IMR-90 (cell line): ENCODE measurements around the gene C3orf52. TPM values are rescaled to one million over a fixed set of nuclear protein-coding genes. Genes with fewer than 3 reads are reported as not detected.

Experiments
- ATAC-seq: fragments of 200-7000 bp; cut with Tn5 transposase; 2 replicates; pipeline ENCODE4 v1.9.1; 2020; ENCODE audit warnings: low read depth, mild to moderate bottlenecking, moderate library complexity
- BruUV-seq: library from RNA; stranded (reverse); fragments of 400-500 nt; replicated peaks from 2 replicates; lab custom pipeline; 2021; lab: Mats Ljungman, UMichigan
- CTCF ChIA-PET: fragments of 300-600 bp; formaldehyde crosslinking; extraction: SDS; loops from one replicate; lab custom pipeline; 2021; ENCODE audit warnings: antibody characterized with exemption; lab: Yijun Ruan, JAX
- POLR2A ChIA-PET: fragments of 300-600 bp; sonication (Branson Sonifier 250); formaldehyde crosslinking; loops from one replicate; lab custom pipeline; 2022; ENCODE audit warnings: antibody characterized with exemption; ENCODE audit not compliant: unreplicated experiment; lab: Charles Lee
- DNase-seq: peaks from one replicate; pipeline ENCODE4 v3.0.0; 2013
- H2AFZ ChIP-seq: replicated peaks from 2 replicates; pipeline ENCODE3; 2013; ENCODE audit warnings: low read length, mild to moderate bottlenecking; ENCODE audit not compliant: poor library complexity
- H2AK5ac ChIP-seq: 2 replicates; pipeline ENCODE4 v1.6.1; 2013; ENCODE audit warnings: low read depth, low read length, inconsistent platforms
- H2AK9ac ChIP-seq: replicated peaks from 2 replicates; pipeline ENCODE3; 2013; ENCODE audit warnings: mild to moderate bottlenecking, low read depth, low read length, moderate library complexity; ENCODE audit not compliant: poor library complexity
- H2BK120ac ChIP-seq: 2 replicates; pipeline ENCODE4 v1.6.1; 2013; ENCODE audit warnings: low read depth, low read length, inconsistent platforms
- H2BK15ac ChIP-seq: 3 replicates; pipeline ENCODE4 v1.6.1; 2013; ENCODE audit warnings: low read depth, low read length, inconsistent platforms
- H2BK20ac ChIP-seq: 2 replicates; pipeline ENCODE4 v1.6.1; 2013; ENCODE audit warnings: low read depth, mild to moderate bottlenecking, inconsistent platforms, low read length, moderate library complexity
- H2BK5ac ChIP-seq: 2 replicates; pipeline ENCODE4 v1.6.1; 2013; ENCODE audit warnings: mild to moderate bottlenecking, low read depth, low read length, inconsistent platforms; ENCODE audit not compliant: poor library complexity, severe bottlenecking
- H3K14ac ChIP-seq: replicated peaks from 2 replicates; pipeline ENCODE4 v1.6.1; 2013; ENCODE audit warnings: low read depth, low read length, inconsistent platforms
- H3K18ac ChIP-seq: 2 replicates; pipeline ENCODE4 v1.6.1; 2013; ENCODE audit warnings: low read depth, low read length, control low read depth
- H3K23ac ChIP-seq: 2 replicates; pipeline ENCODE4 v1.6.1; 2013; ENCODE audit warnings: low read depth, low read length, inconsistent platforms
- H3K27ac ChIP-seq: 2 replicates; pipeline ENCODE4 v1.5.1; 2013; ENCODE audit warnings: mild to moderate bottlenecking, control low read depth, low read length; ENCODE audit not compliant: insufficient read depth
- H3K27me3 ChIP-seq: 2 replicates; pipeline ENCODE4 v1.6.1; 2013; ENCODE audit warnings: low read length; ENCODE audit not compliant: control insufficient read depth, insufficient read depth
- H3K36me3 ChIP-seq: 2 replicates; pipeline ENCODE4 v1.6.1; 2013; ENCODE audit warnings: low read length, mixed read lengths; ENCODE audit not compliant: control insufficient read depth, insufficient read depth
- H3K4ac ChIP-seq: 2 replicates; pipeline ENCODE4 v1.6.1; 2013; ENCODE audit warnings: low read depth, low read length, inconsistent platforms
- H3K4me1 ChIP-seq: 2 replicates; pipeline ENCODE4 v1.6.1; 2013; ENCODE audit warnings: low read length, mixed read lengths; ENCODE audit not compliant: control insufficient read depth, insufficient read depth
- H3K4me2 ChIP-seq: 2 replicates; pipeline ENCODE4 v1.6.1; 2013; ENCODE audit warnings: low read depth, mild to moderate bottlenecking, control low read depth, low read length, moderate library complexity
- H3K4me3 ChIP-seq: 2 replicates; pipeline ENCODE4 v1.5.1; 2013; ENCODE audit warnings: low read depth, mild to moderate bottlenecking, control low read depth, low read length, moderate library complexity; ENCODE audit not compliant: insufficient read depth
- H3K56ac ChIP-seq: 2 replicates; pipeline ENCODE4 v1.6.1; 2013; ENCODE audit warnings: low read length, inconsistent platforms; ENCODE audit not compliant: insufficient read depth; ENCODE audit errors: extremely low read depth
- H3K79me1 ChIP-seq, 2 experiments: 2 replicates each; pipeline ENCODE4 v1.6.1; 2013; ENCODE audit warnings: low read length in 2 of 2, inconsistent platforms in 1 of 2, low read depth in 1 of 2
- H3K9ac ChIP-seq: 2 replicates; pipeline ENCODE4 v1.6.1; 2013; ENCODE audit warnings: low read depth, low read length, control low read depth
- H3K9me1 ChIP-seq: 2 replicates; pipeline ENCODE4 v1.6.1; 2013; ENCODE audit warnings: low read length, inconsistent platforms; ENCODE audit not compliant: insufficient read depth
- H3K9me3 ChIP-seq: 2 replicates; pipeline ENCODE4 v1.6.1; 2013; ENCODE audit warnings: low read length; ENCODE audit not compliant: control insufficient read depth, insufficient read depth
- H4K20me1 ChIP-seq: 2 replicates; pipeline ENCODE4 v1.6.1; 2013; ENCODE audit warnings: low read length, inconsistent platforms; ENCODE audit not compliant: insufficient read depth
- H4K5ac ChIP-seq: 2 replicates; pipeline ENCODE4 v1.6.1; 2013; ENCODE audit warnings: mild to moderate bottlenecking, low read depth, low read length, control low read depth
- H4K8ac ChIP-seq, 2 experiments: 2 replicates each; pipeline ENCODE4 v1.6.1; 2013; ENCODE audit warnings: low read depth in 2 of 2, low read length in 2 of 2, control low read depth in 1 of 2, inconsistent platforms in 1 of 2
- H4K91ac ChIP-seq: 2 replicates; pipeline ENCODE4 v1.6.1; 2013; ENCODE audit warnings: low read depth, low read length, inconsistent platforms; ENCODE audit not compliant: insufficient read depth
- BHLHE40 ChIP-seq: fragments of 150-350 bp; IDR thresholded peaks from 2 replicates; pipeline ENCODE4 v1.6.1; 2016; ENCODE audit warnings: mild to moderate bottlenecking, low read depth, low read length
- CEBPB ChIP-seq: IDR thresholded peaks from 2 replicates; pipeline ENCODE4 v1.6.1; 2012; ENCODE audit warnings: low read depth, low read length, improper control_type of control experiment
- CHD1 ChIP-seq: IDR thresholded peaks from 2 replicates; pipeline ENCODE4 v1.6.1; 2012; ENCODE audit warnings: low read depth, low read length, improper control_type of control experiment
- CTCF ChIP-seq: conservative IDR thresholded peaks from 2 replicates; pipeline ENCODE4 v1.5.1; 2012; ENCODE audit warnings: mild to moderate bottlenecking, low read depth, low read length, improper control_type of control experiment
- ELK1 ChIP-seq: fragments of 150-350 bp; IDR thresholded peaks from 2 replicates; pipeline ENCODE4 v1.6.1; 2016; ENCODE audit warnings: low read depth, mild to moderate bottlenecking, low read length, moderate library complexity, borderline replicate concordance
- FOS ChIP-seq: fragments of 150-350 bp; IDR thresholded peaks from 2 replicates; pipeline ENCODE4 v1.6.1; 2016; ENCODE audit warnings: low read depth, low read length
- MAZ ChIP-seq: IDR thresholded peaks from 2 replicates; pipeline ENCODE4 v1.6.1; 2012; ENCODE audit warnings: low read depth, mild to moderate bottlenecking, low read length, improper control_type of control experiment, moderate library complexity, borderline replicate concordance
- NFE2L2 ChIP-seq: fragments of 150-350 bp; IDR thresholded peaks from 2 replicates; pipeline ENCODE4 v1.6.1; 2016; ENCODE audit warnings: low read depth, mild to moderate bottlenecking, low read length
- POLR2A ChIP-seq: IDR thresholded peaks from 2 replicates; pipeline ENCODE4 v1.6.1; 2012; ENCODE audit warnings: mild to moderate bottlenecking, low read depth, low read length
- RAD21 ChIP-seq: IDR thresholded peaks from 2 replicates; pipeline ENCODE4 v1.6.1; 2012; ENCODE audit warnings: low read length, improper control_type of control experiment
- RCOR1 ChIP-seq: IDR thresholded peaks from 2 replicates; pipeline ENCODE4 v1.6.1; 2012; ENCODE audit warnings: mild to moderate bottlenecking, low read length, improper control_type of control experiment; ENCODE audit not compliant: insufficient replicate concordance
- RFX5 ChIP-seq: IDR thresholded peaks from 2 replicates; pipeline ENCODE4 v1.8.0; 2012; ENCODE audit warnings: low read depth, mild to moderate bottlenecking, low read length, moderate library complexity
- SMC3 ChIP-seq: fragments of 150-350 bp; IDR thresholded peaks from 2 replicates; pipeline ENCODE4 v1.6.1; 2016; ENCODE audit warnings: low read depth, mild to moderate bottlenecking, antibody characterized with exemption, low read length, moderate library complexity
- USF2 ChIP-seq: fragments of 150-350 bp; IDR thresholded peaks from 2 replicates; pipeline ENCODE4 v1.6.1; 2017; ENCODE audit warnings: mild to moderate bottlenecking, antibody characterized with exemption, low read length, low read depth
- WGBS, 2 experiments: methylation state at CpG; one replicate each; pipeline versions ENCODE4 v1.1.5 to v1.1.7; 2013; ENCODE audit warnings: missing lambda C conversion rate in 2 of 2; ENCODE audit not compliant: insufficient read length in 1 of 2; ENCODE audit errors: extremely low coverage in 2 of 2; 5-methylcytosine and 5-hydroxymethylcytosine counted together
- dilution Hi-C: fragments of 300-500 bp; cut with HindIII; formaldehyde crosslinking; loops from one replicate; pipeline ENCODE4 v1.14.3; 2018; ENCODE audit warnings: low sequenced_read_pairs; ENCODE audit not compliant: unreplicated experiment
- in situ Hi-C: fragments of 300-500 bp; cut with MboI; formaldehyde crosslinking; loops from 3 replicates; pipeline ENCODE4 v1.14.3; 2019; ENCODE audit warnings: low sequenced_read_pairs, inconsistent platforms, mixed read lengths
- intact Hi-C: fragments of 100-400 bp; cut with micrococcal nuclease; formaldehyde crosslinking; loops from 2 replicates; pipeline ENCODE4 v1.10.0; 2022
- polyA plus RNA-seq, 3 experiments: library from polyadenylated mRNA; depleted of rRNA; stranded (reverse); fragments of >200 nt; gene quantifications; 2 replicates each; pipeline ENCODE4 v1.2.3, GENCODE V29; 2012; ENCODE audit warnings: low replicate concordance in 1 of 3
- total RNA-seq: library from RNA; depleted of rRNA; stranded (reverse); fragments of >200 nt; gene quantifications from 2 replicates; pipeline ENCODE4 v1.2.3, GENCODE V29; 2012

The C3orf52 gene
- total and polyA plus RNA-seq, 2 of the 4 experiments (the other 2 are of a cell fraction) = 7.5 to 12.5 TPM

DNA sequence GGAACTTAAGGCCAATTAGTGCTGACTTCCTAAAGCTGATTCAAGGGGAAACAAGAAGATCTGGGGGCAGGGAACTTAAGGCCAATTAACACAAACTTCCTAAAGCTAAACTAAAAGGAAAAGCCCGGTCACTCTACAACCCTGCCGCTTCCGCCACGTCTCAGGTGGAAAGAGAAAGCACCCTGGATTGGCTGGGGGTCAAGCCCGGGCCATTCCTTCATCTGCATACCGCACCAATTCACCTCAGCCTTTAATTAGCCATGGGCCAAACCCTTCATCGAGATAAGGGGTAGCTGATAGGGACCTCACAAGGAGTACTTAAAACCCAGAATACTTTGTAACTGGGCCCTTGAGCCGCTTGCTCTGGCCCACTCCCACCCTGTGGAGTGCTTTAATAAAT is 37.3 kb upstream of the C3orf52 start:
- no peak overlapping the region for H3K18ac ChIP-seq
- no peaks in the 10 kb centered on the region for H3K79me1 ChIP-seq
- no peak overlapping the region for H4K5ac ChIP-seq
- no peak overlapping the region for H3K27ac ChIP-seq
- no peak overlapping the region for H2AFZ ChIP-seq
- H3K9me1 ChIP-seq = no peaks in the 10 kb centered on the region
- no peak for DNase-seq
- ATAC-seq = no peak
- CTCF ChIA-PET = interaction anchor here (0.6 kb wide), 1 partner anchor 19 kb away, joined by 3 read pairs; no protein-coding TSS in a partner anchor
- no peaks in the 10 kb centered on the region for H4K20me1 ChIP-seq
- POLR2A ChIA-PET = no interaction called here
- H2BK20ac ChIP-seq = no peak overlapping the region
- no peak overlapping the region for H2BK5ac ChIP-seq
- TF ChIP-seq CEBPB = no peak
- no peak for TF ChIP-seq RCOR1
- no peak for TF ChIP-seq MAZ
- no peak for TF ChIP-seq BHLHE40
- TF ChIP-seq POLR2A = no peak
- TF ChIP-seq RAD21 = no peak
- no peak for TF ChIP-seq SMC3
- no peak for TF ChIP-seq FOS
- TF ChIP-seq CTCF = no peak
- no peak for TF ChIP-seq RFX5
- TF ChIP-seq ELK1 = no peak
- TF ChIP-seq CHD1 = no peak
- no peak for TF ChIP-seq NFE2L2
- TF ChIP-seq USF2 = no peak
- H3K23ac ChIP-seq = no peak overlapping the region
- no peak overlapping the region for H3K56ac ChIP-seq
- H2BK15ac ChIP-seq = no peak overlapping the region
- no TSS peak for BruUV-seq
- no peak overlapping the region for H3K4ac ChIP-seq
- no peaks in the 10 kb centered on the region; the same call in 1 of the 2 replicates for H3K4me1 ChIP-seq
- dilution Hi-C loops = no loop called here
- no peak overlapping the region for H3K4me3 ChIP-seq
- no peak overlapping the region for H3K9ac ChIP-seq
- no peak overlapping the region for H4K8ac ChIP-seq
- no peak overlapping the region for H2AK9ac ChIP-seq
- H3K9me3 ChIP-seq = no peaks in the 10 kb centered on the region
- intact Hi-C loops = no loop called here
- no peak overlapping the region for H3K14ac ChIP-seq
- in situ Hi-C loops = no loop called here
- 67% methylated on average over 1 of the region's 8 CpGs; no CpG with 5 or more reads in 1 of the 2 experiments for WGBS, 2 experiments
- no peak overlapping the region for H2AK5ac ChIP-seq
- no peak overlapping the region for H4K91ac ChIP-seq
- H3K27me3 ChIP-seq = peaks cover 2% of the 10 kb centered on the region; the same call in 1 of the 2 replicates
- H3K4me2 ChIP-seq = no peak overlapping the region
- no peak overlapping the region for H2BK120ac ChIP-seq
- H3K36me3 ChIP-seq = no peaks in the 10 kb centered on the region
